HepG2 (cell line): ENCODE data around the gene FAM149A.
A peak's percentile ranks its signal among the peaks of the same experiment; 100 is the strongest.

Experiments
- KAT8 ChIP-seq: IDR thresholded peaks from 2 replicates; pipeline ENCODE4 v1.6.1; 2016; ENCODE audit warnings: missing genetic modification reagents, missing compliant biosample characterization
- MAX ChIP-seq: IDR thresholded peaks from 2 replicates; pipeline ENCODE4 v1.6.1; 2012; ENCODE audit warnings: inconsistent platforms
- MXI1 ChIP-seq: IDR thresholded peaks from 3 replicates; pipeline ENCODE4 v1.6.1; 2012; ENCODE audit warnings: low read depth, low read length, inconsistent platforms, borderline replicate concordance
- PBX3 ChIP-seq: sonication (generic); formaldehyde crosslinking; IDR thresholded peaks from 2 replicates; pipeline ENCODE4 v1.8.1; 2023; ENCODE audit warnings: missing genetic modification reagents, inconsistent platforms, borderline replicate concordance
- RELA ChIP-seq: sonication (generic); formaldehyde crosslinking; IDR thresholded peaks from 2 replicates; pipeline ENCODE4 v1.4.0; 2020; ENCODE audit warnings: missing genetic modification reagents
- SMAD1 ChIP-seq: sonication (generic); formaldehyde crosslinking; IDR thresholded peaks from 2 replicates; pipeline ENCODE4 v1.4.0; 2020; ENCODE audit warnings: missing genetic modification reagents, low read depth, mild to moderate bottlenecking, borderline replicate concordance
- SNAI1 ChIP-seq: sonication (generic); formaldehyde crosslinking; IDR thresholded peaks from 2 replicates; pipeline ENCODE4 v1.5.0; 2020; ENCODE audit warnings: mild to moderate bottlenecking, missing genetic modification reagents, borderline replicate concordance
- ZNF136 ChIP-seq: sonication (generic); formaldehyde crosslinking; IDR thresholded peaks from 2 replicates; pipeline ENCODE4 v1.8.1; 2022; ENCODE audit warnings: low read depth, mild to moderate bottlenecking, moderate library complexity, missing genetic modification reagents
- ZNF224 ChIP-seq: sonication (generic); formaldehyde crosslinking; IDR thresholded peaks from 2 replicates; pipeline ENCODE4 v1.5.0; 2020; ENCODE audit warnings: mild to moderate bottlenecking, missing genetic modification reagents
- TF ChIP-seq, protein P1 (sequence below): sonication (generic); formaldehyde crosslinking; IDR thresholded peaks from 2 replicates; pipeline ENCODE4 v1.4.0; 2020; ENCODE audit warnings: missing genetic modification reagents, borderline replicate concordance
- TF ChIP-seq, protein P2 (sequence below): fragments of 450-650 bp; IDR thresholded peaks from 2 replicates; pipeline ENCODE4 v1.6.1; 2016
- TF ChIP-seq, protein P3 (sequence below): sonication (generic); formaldehyde crosslinking; IDR thresholded peaks from 2 replicates; pipeline ENCODE4 v1.5.0; 2020; ENCODE audit warnings: mild to moderate bottlenecking, missing genetic modification reagents, moderate library complexity

DNA sequence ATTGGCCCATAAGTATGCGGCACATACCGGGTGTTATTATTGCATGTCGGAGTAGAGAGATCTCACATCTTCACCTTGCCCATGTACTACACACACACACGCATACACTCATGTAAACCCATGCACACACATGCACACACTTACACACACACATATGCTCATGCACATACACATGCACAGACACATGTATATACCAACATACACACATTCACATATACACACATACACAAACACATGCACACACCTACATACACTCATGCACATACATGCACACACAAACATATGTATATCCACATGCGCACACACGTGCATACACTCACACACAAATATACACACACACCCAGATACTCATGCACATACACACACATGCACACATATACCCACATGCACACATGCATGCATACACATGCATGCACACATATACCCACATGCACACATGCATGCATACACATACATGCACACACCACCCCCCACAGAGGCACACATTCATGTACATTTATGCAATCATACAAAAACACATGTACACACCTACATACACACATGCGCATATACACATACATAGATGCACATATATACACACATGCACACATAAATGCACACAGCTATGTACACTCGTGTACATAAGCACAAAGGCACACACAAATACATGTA, 98.1 kb downstream of the FAM149A start:
- no peak for TF ChIP-seq SMAD1 (CRISPR knock-in tag)
- no peak for TF ChIP-seq ZNF136 (CRISPR knock-in tag)
- TF ChIP-seq, protein P1, sequence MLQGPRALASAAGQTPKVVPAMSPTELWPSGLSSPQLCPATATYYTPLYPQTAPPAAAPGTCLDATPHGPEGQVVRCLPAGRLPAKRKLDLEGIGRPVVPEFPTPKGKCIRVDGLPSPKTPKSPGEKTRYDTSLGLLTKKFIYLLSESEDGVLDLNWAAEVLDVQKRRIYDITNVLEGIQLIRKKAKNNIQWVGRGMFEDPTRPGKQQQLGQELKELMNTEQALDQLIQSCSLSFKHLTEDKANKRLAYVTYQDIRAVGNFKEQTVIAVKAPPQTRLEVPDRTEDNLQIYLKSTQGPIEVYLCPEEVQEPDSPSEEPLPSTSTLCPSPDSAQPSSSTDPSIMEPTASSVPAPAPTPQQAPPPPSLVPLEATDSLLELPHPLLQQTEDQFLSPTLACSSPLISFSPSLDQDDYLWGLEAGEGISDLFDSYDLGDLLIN (CRISPR knock-in tag) = no peak
- no peak for TF ChIP-seq MAX
- TF ChIP-seq RELA (CRISPR knock-in tag) = no peak
- TF ChIP-seq PBX3 (CRISPR knock-in tag) = no peak
- TF ChIP-seq, protein P2, sequence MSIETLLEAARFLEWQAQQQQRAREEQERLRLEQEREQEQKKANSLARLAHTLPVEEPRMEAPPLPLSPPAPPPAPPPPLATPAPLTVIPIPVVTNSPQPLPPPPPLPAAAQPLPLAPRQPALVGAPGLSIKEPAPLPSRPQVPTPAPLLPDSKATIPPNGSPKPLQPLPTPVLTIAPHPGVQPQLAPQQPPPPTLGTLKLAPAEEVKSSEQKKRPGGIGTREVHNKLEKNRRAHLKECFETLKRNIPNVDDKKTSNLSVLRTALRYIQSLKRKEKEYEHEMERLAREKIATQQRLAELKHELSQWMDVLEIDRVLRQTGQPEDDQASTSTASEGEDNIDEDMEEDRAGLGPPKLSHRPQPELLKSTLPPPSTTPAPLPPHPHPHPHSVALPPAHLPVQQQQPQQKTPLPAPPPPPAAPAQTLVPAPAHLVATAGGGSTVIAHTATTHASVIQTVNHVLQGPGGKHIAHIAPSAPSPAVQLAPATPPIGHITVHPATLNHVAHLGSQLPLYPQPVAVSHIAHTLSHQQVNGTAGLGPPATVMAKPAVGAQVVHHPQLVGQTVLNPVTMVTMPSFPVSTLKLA = peak; percentile 93
- no peak for TF ChIP-seq MXI1
- TF ChIP-seq, protein P3, sequence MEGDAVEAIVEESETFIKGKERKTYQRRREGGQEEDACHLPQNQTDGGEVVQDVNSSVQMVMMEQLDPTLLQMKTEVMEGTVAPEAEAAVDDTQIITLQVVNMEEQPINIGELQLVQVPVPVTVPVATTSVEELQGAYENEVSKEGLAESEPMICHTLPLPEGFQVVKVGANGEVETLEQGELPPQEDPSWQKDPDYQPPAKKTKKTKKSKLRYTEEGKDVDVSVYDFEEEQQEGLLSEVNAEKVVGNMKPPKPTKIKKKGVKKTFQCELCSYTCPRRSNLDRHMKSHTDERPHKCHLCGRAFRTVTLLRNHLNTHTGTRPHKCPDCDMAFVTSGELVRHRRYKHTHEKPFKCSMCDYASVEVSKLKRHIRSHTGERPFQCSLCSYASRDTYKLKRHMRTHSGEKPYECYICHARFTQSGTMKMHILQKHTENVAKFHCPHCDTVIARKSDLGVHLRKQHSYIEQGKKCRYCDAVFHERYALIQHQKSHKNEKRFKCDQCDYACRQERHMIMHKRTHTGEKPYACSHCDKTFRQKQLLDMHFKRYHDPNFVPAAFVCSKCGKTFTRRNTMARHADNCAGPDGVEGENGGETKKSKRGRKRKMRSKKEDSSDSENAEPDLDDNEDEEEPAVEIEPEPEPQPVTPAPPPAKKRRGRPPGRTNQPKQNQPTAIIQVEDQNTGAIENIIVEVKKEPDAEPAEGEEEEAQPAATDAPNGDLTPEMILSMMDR (CRISPR knock-in tag) = no peak
- TF ChIP-seq SNAI1 (CRISPR knock-in tag) = no peak
- no peak for TF ChIP-seq ZNF224
- TF ChIP-seq KAT8 (CRISPR knock-in tag) = no peak
